Heart left ventricle (tissue), 16 donors: ENCODE results near the gene IFRD2. TPM values are rescaled to one million over a fixed set of nuclear protein-coding genes. Genes with fewer than 3 reads are reported as not detected.
A peak's percentile ranks its signal among the peaks of the same experiment; 100 is the strongest.

Experiments used
- ATAC-seq, 4 donors: fragments of 200-7000 bp; cut with Tn5 transposase; one replicate each; pipeline ENCODE4 v1.9.1; 2020 to 2022; ENCODE audit warnings: moderate library complexity in 4 of 4, mild to moderate bottlenecking in 3 of 4, moderate number of reproducible peaks in 1 of 4
- DNase-seq, 5 donors: peaks; one replicate each; pipeline ENCODE4 v3.0.0-alpha.2; 2020
- H3K27ac ChIP-seq, 12 donors: fragments of 200-600 bp; sonication (generic) in 4 of 12; one replicate each; pipeline versions ENCODE4 v1.5.0 to v1.8.0; 2016 to 2022; ENCODE audit warnings: mild to moderate bottlenecking in 2 of 12
- H3K27me3 ChIP-seq, 9 donors: fragments of 200-600 bp; sonication (generic) in 2 of 9; one replicate each; pipeline versions ENCODE4 v1.5.1 to v1.8.0; 2016 to 2022; ENCODE audit warnings: mild to moderate bottlenecking in 3 of 9
- H3K36me3 ChIP-seq, 9 donors: fragments of 200-600 bp; sonication (generic) in 2 of 9; one replicate each; pipeline versions ENCODE4 v1.5.0 to v1.8.0; 2018 to 2022; ENCODE audit warnings: mild to moderate bottlenecking in 2 of 9
- H3K4me1 ChIP-seq, 12 donors: fragments of 200-600 bp; sonication (generic) in 4 of 12; one replicate each; pipeline versions ENCODE4 v1.5.0 to v1.8.0; 2016 to 2022; ENCODE audit warnings: mild to moderate bottlenecking in 3 of 12
- H3K4me3 ChIP-seq, 12 donors: fragments of 200-600 bp; sonication (generic) in 4 of 12; one replicate each; pipeline versions ENCODE4 v1.5.0 to v1.8.0; 2017 to 2022; ENCODE audit warnings: mild to moderate bottlenecking in 9 of 12, moderate library complexity in 4 of 12
- H3K9me3 ChIP-seq, 12 donors: fragments of 200-600 bp; sonication (generic) in 4 of 12; one replicate each; pipeline versions ENCODE4 v1.5.0 to v1.8.0; 2016 to 2022; ENCODE audit warnings: mild to moderate bottlenecking in 1 of 12
- CTCF ChIP-seq, 12 donors: fragments of 200-600 bp; sonication (generic) in 4 of 12; IDR thresholded peaks; one replicate each; pipeline versions ENCODE4 v1.5.0 to v1.8.0; 2018 to 2022; ENCODE audit warnings: antibody characterized with exemption in 12 of 12, mild to moderate bottlenecking in 5 of 12
- POLR2A ChIP-seq, 2 donors: fragments of 450-650 bp; IDR thresholded peaks; one replicate each; pipeline ENCODE4 v1.6.1; 2017; ENCODE audit warnings: antibody characterized with exemption in 2 of 2, mild to moderate bottlenecking in 2 of 2, moderate library complexity in 2 of 2
- WGBS, 4 donors: extraction: QIAGEN DNeasy Blood & Tissue Kit in 2 of 4; methylation state at CpG; one replicate each; pipeline versions ENCODE4 v1.1.5 to v1.1.7; 2013 to 2018; 5-methylcytosine and 5-hydroxymethylcytosine counted together
- intact Hi-C, 10 donors: fragments of 100-400 bp; cut with DNase I; formaldehyde crosslinking; loops; one replicate each; pipeline versions ENCODE4 v1.11.1 to v1.14.2; 2022
- polyA plus RNA-seq, 2 donors: library from polyadenylated mRNA; stranded (reverse); fragments of 200-250 nt; gene quantifications; one replicate each; pipeline ENCODE4 v1.2.3, GENCODE V29; 2013
- total RNA-seq, 9 donors: library from RNA; depleted of rRNA in 2 of 9; stranded (reverse); fragments of >200 nt in 2 of 9; fragmentation: NEBNext Ultra II Directional in 3 of 9; extraction: Animal tissue kit (Norgen Biotek cat#: 25700) in 3 of 9; gene quantifications; one replicate each; pipeline versions ENCODE4 v1.1.0 to v1.2.4, GENCODE V29; 2016 to 2023
- donor health status: ischemic (EF 13 %, LVEDD 7.1; RV severe dilation, severe dysfunction).
- donor health status: healthy with polysubstance abuse.
- donor health status: DM: no; HTN: yes; CAD: no.
- donor health status: DM: no; HTN: no; CAD: no.
- donor health status: ischemic (EF 25% LVEDD 6.9; RV normal size, moderate dysfunction).
- donor health status: ischemic (EF 25% LVEDD 5.7; RV mildly dilated, moderate dysfunction).
- donor health status: healthy.
- donor health status: DM: yes; HTN: yes; CAD: no.
- donor health status: ischemic (EF 35%, LVEDD 5.7; RV mildly dilated, moderate dysfunction).
- donor health status: nonischemic (EF 11% LVEDD 7.7; RV severe dilation, severe dysfunction).
- donor health status: DM: yes; HTN: yes; CAD: no.
- donor health status: PGD.
- donor health status: ischemic (EF 29% LVEDD 5.4; RV normal size, mild dysfunction).
- donor health status: nonischemic (EF 23%, LVEDD 6.1; RV moderate dilation, normal function).

Gene IFRD2
- total and polyA plus RNA-seq, 11 donors: 47.5 to 106 (median 64.5) TPM

GRCh38 chr3:50241163-50241562 lies 51.1 kb downstream of the IFRD2 start:
- TF ChIP-seq CTCF (IDR thresholded peaks at IDR 0.05): no peak
- no peak for TF ChIP-seq POLR2A (IDR thresholded peaks at IDR 0.05)
- WGBS, 4 donors: 47 to 72% (median 60%) methylated on average over 4 of the region's 4 CpGs
- intact Hi-C loops: no loop called here
- Histone ChIP-seq H3K9me3 (no peaks in the 10 kb centered on the region), H3K27me3 (no peaks in the 10 kb centered on the region), H3K27ac (peak overlapping the region in 11 of 12 donors; percentile 85 to 99 (median 94)), H3K36me3 (peaks cover 0 to 45% (median 4%) of the 10 kb centered on the region in 9 donors), H3K4me3 (peak overlapping the region in 4 of 12 donors; percentile 17 to 39 (median 24)), H3K4me1 (peaks cover 21 to 99% (median 81%) of the 10 kb centered on the region in 12 donors)
- no peak for ATAC-seq
- peak in 1 of 5 donors; percentile 41 for DNase-seq

- WGBS, 4 donors: 54 to 79% (median 62%) methylated on average over 3 to 4 of the region's 4 CpGs; no CpG with 5 or more reads in 1 of the 4 donors
- Histone ChIP-seq H3K27me3 (no peaks in the 10 kb centered on the region), H3K4me1 (peaks cover 18 to 90% (median 75%) of the 10 kb centered on the region in 12 donors), H3K9me3 (no peaks in the 10 kb centered on the region), H3K27ac (peak overlapping the region; percentile 10 to 99 (median 94)), H3K36me3 (peaks cover 0 to 35% (median 4%) of the 10 kb centered on the region in 9 donors), H3K4me3 (peak overlapping the region in 7 of 12 donors; percentile 82 to 100 (median 94))
- TF ChIP-seq POLR2A (IDR thresholded peaks at IDR 0.05) (no peak), CTCF (IDR thresholded peaks at IDR 0.05) (no peak)
- intact Hi-C loops: loop anchor here in 3 of 10 donors (5.0 kb wide), 1 partner anchor 83 kb away; the partner anchor contains the start of gene HYAL2 (in 3 of the 3)
- DNase-seq (no peak), ATAC-seq (no peak)
Observed at GRCh38 chr3:50239649-50240048, 52.6 kb downstream of the IFRD2 start.

GRCh38 chr3:50238549-50239026 lies 53.6 kb downstream of the IFRD2 start:
- peak overlapping the region; percentile 76 to 99 (median 94) for H3K27ac ChIP-seq
- peak overlapping the region; percentile 82 to 100 (median 93) for H3K4me3 ChIP-seq
- 14 to 29% (median 25%) methylated on average over 4 to 7 of the region's 7 CpGs for WGBS, 4 donors
- DNase-seq (peak; percentile 87 to 94 (median 91)), ATAC-seq (peak; percentile 44 to 51 (median 47))
- peaks cover 18 to 80% (median 64%) of the 10 kb centered on the region in 12 donors for H3K4me1 ChIP-seq
- TF ChIP-seq POLR2A (IDR thresholded peaks at IDR 0.05) (no peak), CTCF (IDR thresholded peaks at IDR 0.05) (peak in 1 of 12 donors; percentile 1)
- H3K9me3 ChIP-seq: no peaks in the 10 kb centered on the region
- no peaks in the 10 kb centered on the region for H3K27me3 ChIP-seq
- intact Hi-C loops: loop anchor here in 3 of 10 donors (5.0 kb wide), 1 partner anchor 84 kb away; the partner anchor contains the start of gene HYAL2 (in 3 of the 3)
- peaks cover 0 to 28% (median 0%) of the 10 kb centered on the region in 9 donors for H3K36me3 ChIP-seq

DNA sequence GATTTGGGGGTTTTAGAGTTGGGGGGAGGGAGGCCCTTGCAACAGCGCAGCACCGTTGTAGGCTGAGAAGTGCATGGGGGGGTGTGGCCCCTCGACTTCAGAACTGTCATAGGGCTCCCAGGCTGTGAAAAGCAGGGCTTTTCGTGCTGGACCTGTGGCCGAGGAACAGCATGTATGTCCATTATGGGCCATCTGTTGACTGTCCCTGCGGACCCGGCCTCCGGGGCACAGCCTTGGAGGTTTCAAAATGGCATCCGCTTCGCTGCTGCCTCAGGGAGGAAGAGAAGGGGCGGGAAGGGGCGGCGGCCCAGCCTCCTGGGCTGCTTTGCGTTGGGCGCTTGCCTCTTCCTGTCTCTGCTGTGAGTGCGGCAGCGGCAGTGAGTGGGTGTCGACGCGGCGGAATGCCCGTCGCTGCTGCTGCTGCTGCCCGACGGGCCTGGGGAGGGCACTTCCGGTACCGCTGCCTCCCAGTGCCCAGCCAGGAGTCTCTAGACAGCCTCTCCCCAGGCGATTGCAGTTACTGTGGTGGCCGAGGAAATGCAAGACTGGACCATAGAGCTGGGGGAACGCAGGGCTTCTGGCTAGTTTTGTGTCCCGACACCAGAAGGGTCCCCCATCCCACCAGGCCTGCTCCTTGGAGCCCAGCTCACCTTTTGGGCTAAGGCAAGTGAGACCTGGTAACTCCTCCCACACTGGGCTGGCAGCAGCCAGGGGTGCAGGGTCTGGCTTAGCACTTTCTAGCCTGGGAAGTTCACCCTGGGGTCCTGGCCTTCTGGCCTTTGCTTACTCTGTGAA lies 54.3 kb downstream of the IFRD2 start:
- Histone ChIP-seq H3K9me3 (no peaks in the 10 kb centered on the region), H3K4me1 (peaks cover 18 to 73% (median 58%) of the 10 kb centered on the region in 12 donors), H3K27me3 (no peaks in the 10 kb centered on the region), H3K27ac (peak overlapping the region; percentile 76 to 99 (median 94)), H3K36me3 (peaks cover 0 to 28% (median 0%) of the 10 kb centered on the region in 9 donors), H3K4me3 (peak overlapping the region; percentile 82 to 100 (median 93))
- WGBS, 4 donors: 1 to 3% (median 2%) methylated on average over 11 to 31 of the region's 31 CpGs
- ATAC-seq: peak; percentile 16 to 59 (median 52)
- peak in 1 of 12 donors; percentile 3 for TF ChIP-seq CTCF (IDR thresholded peaks at IDR 0.05)
- TF ChIP-seq POLR2A (IDR thresholded peaks at IDR 0.05): peak in 1 of 2 donors; percentile 64
- peak; percentile 90 to 94 (median 93) for DNase-seq
- intact Hi-C loops: loop anchor here in 3 of 10 donors (5.0 kb wide), 1 partner anchor 84 kb away; the partner anchor contains the start of gene HYAL2 (in 3 of the 3)
